Keratinocyte (primary cell): Measurements from ENCODE around the gene RNU5D-1. TPM values are rescaled to one million over a fixed set of nuclear protein-coding genes. Genes with fewer than 3 reads are reported as not detected.
"Not testable (repeated sequence)": the region's sequence is repeated elsewhere in the genome, so short reads cannot be mapped to it uniquely, and the experiment has no call there.

Source experiments
- DNase-seq: peaks from one replicate; pipeline ENCODE4 v3.0.0-alpha.2; 2011; ENCODE audit warnings: low read depth, missing footprints, low spot score
- FAIRE-seq: peaks from 2 replicates; lab custom pipeline; 2011; peaks lifted over from hg19 to GRCh38; lab: Jason Lieb, UNC
- H2AFZ ChIP-seq: 2 replicates; pipeline ENCODE4 v1.6.0; 2012; ENCODE audit warnings: low read length, control low read depth, inconsistent platforms; ENCODE audit not compliant: control insufficient read depth
- H3K27ac ChIP-seq: 2 replicates; pipeline ENCODE4 v1.5.1; 2011; ENCODE audit warnings: low read length; ENCODE audit not compliant: control insufficient read depth, insufficient read depth
- H3K27me3 ChIP-seq: 3 replicates; pipeline ENCODE4 v1.6.0; 2011; ENCODE audit warnings: low read length; ENCODE audit not compliant: control insufficient read depth, insufficient read depth; ENCODE audit errors: extremely low read depth
- H3K36me3 ChIP-seq, 2 experiments: 2 replicates in 1 of 2; 3 replicates in 1 of 2; pipeline ENCODE4 v1.5.1; 2011; ENCODE audit warnings: low read length in 2 of 2, mild to moderate bottlenecking in 1 of 2; ENCODE audit not compliant: control insufficient read depth in 2 of 2, insufficient read depth in 2 of 2; ENCODE audit errors: extremely low read depth in 1 of 2
- H3K4me1 ChIP-seq: 3 replicates; pipeline ENCODE4 v1.5.1; 2011; ENCODE audit warnings: low read length; ENCODE audit not compliant: control insufficient read depth, insufficient read depth; ENCODE audit errors: extremely low read depth
- H3K4me2 ChIP-seq: 3 replicates; pipeline ENCODE4 v1.6.0; 2011; ENCODE audit warnings: low read depth, low read length; ENCODE audit not compliant: control insufficient read depth, insufficient read depth; ENCODE audit errors: extremely low read depth
- H3K4me3 ChIP-seq, 3 experiments: fragments of 200-600 bp in 1 of 3; sonication (generic) in 1 of 3; 2 replicates in 2 of 3; 3 replicates in 1 of 3; pipeline ENCODE4 v1.5.1; 2011 to 2016; ENCODE audit warnings: low read length in 3 of 3, mild to moderate bottlenecking in 3 of 3, control low read depth in 2 of 3, inconsistent platforms in 1 of 3, low read depth in 1 of 3, mixed read lengths in 1 of 3, mixed run types in 1 of 3, moderate library complexity in 1 of 3; ENCODE audit not compliant: control insufficient read depth in 2 of 3, insufficient read depth in 2 of 3; ENCODE audit errors: extremely low read depth in 1 of 3
- H3K79me2 ChIP-seq: 2 replicates; pipeline ENCODE4 v1.6.0; 2012; ENCODE audit warnings: low read length; ENCODE audit not compliant: control insufficient read depth, insufficient read depth
- H3K9ac ChIP-seq: 3 replicates; pipeline ENCODE4 v1.6.0; 2011; ENCODE audit warnings: low read length; ENCODE audit not compliant: control insufficient read depth, insufficient read depth; ENCODE audit errors: extremely low read depth
- H3K9me1 ChIP-seq: 3 replicates; pipeline ENCODE4 v1.6.0; 2011; ENCODE audit warnings: low read length; ENCODE audit not compliant: control insufficient read depth, insufficient read depth; ENCODE audit errors: extremely low read depth
- H3K9me3 ChIP-seq: 2 replicates; pipeline ENCODE4 v1.5.1; 2012; ENCODE audit warnings: low read depth, low read length; ENCODE audit not compliant: control insufficient read depth
- H4K20me1 ChIP-seq: 3 replicates; pipeline ENCODE4 v1.6.0; 2011; ENCODE audit warnings: low read length; ENCODE audit not compliant: control insufficient read depth, insufficient read depth; ENCODE audit errors: extremely low read depth
- CTCF ChIP-seq, 3 experiments: IDR thresholded peaks in 1 of 3; conservative IDR thresholded peaks in 1 of 3; optimal IDR thresholded peaks in 1 of 3; 2 replicates in 2 of 3; 3 replicates in 1 of 3; pipeline versions ENCODE3 to v1.5.1; 2011; ENCODE audit warnings: low read length in 3 of 3, mild to moderate bottlenecking in 3 of 3, moderate library complexity in 2 of 3, control low read depth in 1 of 3, inconsistent platforms in 1 of 3; ENCODE audit not compliant: insufficient read depth in 2 of 3; ENCODE audit errors: extremely low read depth in 1 of 3
- EZH2 ChIP-seq: IDR thresholded peaks from one replicate; pipeline ENCODE4 v1.6.1; 2012; ENCODE audit warnings: inconsistent platforms, mild to moderate bottlenecking, low read length, moderate library complexity
- dilution Hi-C: fragments of 300-500 bp; cut with MboI; formaldehyde crosslinking; loops from one replicate; pipeline ENCODE4 v1.7.0; 2020; ENCODE audit warnings: low sequenced_read_pairs; ENCODE audit not compliant: extremely low pct_ligation_motif_present
- polyA plus RNA-seq, 5 experiments: library from polyadenylated mRNA; depleted of rRNA in 3 of 5; stranded (reverse) in 3 of 5; stranded (forward) in 1 of 5; unstranded in 1 of 5; fragments of >200 nt; gene quantifications; 1 replicate in 1 of 5; 2 replicates in 3 of 5; 3 replicates in 1 of 5; pipeline versions ENCODE4 v1.2.1 to v1.2.3, GENCODE V29; 2011 to 2012; ENCODE audit warnings: missing spikeins in 2 of 5, low read depth in 1 of 5, low replicate concordance in 1 of 5

The RNU5D-1 gene
- polyA plus RNA-seq, 1 donor (not counting 4 experiments of a cell fraction or from before 2014, with no cell fraction given), result not detected

GRCh38 chr1:44700573-44700972 is 30.4 kb downstream of the RNU5D-1 start:
- H3K4me2 ChIP-seq, result no peak overlapping the region
- H3K36me3 ChIP-seq, result no peaks in the 10 kb centered on the region
- no peaks in the 10 kb centered on the region for H3K9me1 ChIP-seq
- no peaks in the 10 kb centered on the region for H3K79me2 ChIP-seq
- H3K9me3 ChIP-seq, result no peaks in the 10 kb centered on the region
- H3K27me3 ChIP-seq, result peaks cover 7% of the 10 kb centered on the region
- TF ChIP-seq EZH2, result no peak
- no peak for TF ChIP-seq CTCF (optimal IDR thresholded peaks at IDR 0.05 in 1 of 3, IDR thresholded peaks at IDR 0.05 in 1 of 3, conservative IDR thresholded peaks at IDR 0.05 in 1 of 3; ENCODE audit: extremely low read depth in 1 of 3, insufficient read depth in 2 of 3, low read length in 3 of 3)
- H2AFZ ChIP-seq, result no peak overlapping the region
- DNase-seq (no peak), FAIRE-seq (no peak)
- no peak overlapping the region for H3K9ac ChIP-seq
- H3K4me3 ChIP-seq, result no peak overlapping the region
- no peaks in the 10 kb centered on the region for H4K20me1 ChIP-seq
- no peaks in the 10 kb centered on the region for H3K4me1 ChIP-seq
- no peak overlapping the region for H3K27ac ChIP-seq
- dilution Hi-C loops, result no loop called here

GRCh38 chr1:44699375-44699774 is 31.6 kb downstream of the RNU5D-1 start:
- DNase-seq, FAIRE-seq, H3K9me3 ChIP-seq, H4K20me1 ChIP-seq, H3K9me1 ChIP-seq, H3K4me3 ChIP-seq, H3K79me2 ChIP-seq, H3K36me3 ChIP-seq, H3K27me3 ChIP-seq, dilution Hi-C loops, H2AFZ ChIP-seq, H3K4me1 ChIP-seq, H3K4me2 ChIP-seq, H3K9ac ChIP-seq, H3K27ac ChIP-seq: not testable (repeated sequence)

GRCh38 chr1:44698138-44698537 is 32.8 kb downstream of the RNU5D-1 start:
- FAIRE-seq (no peak), DNase-seq (no peak)

More at GRCh38 chr1:44698138-44698537, 32.8 kb downstream of the RNU5D-1 start:
- H3K79me2 ChIP-seq, result no peaks in the 10 kb centered on the region
- H3K36me3 ChIP-seq, result no peaks in the 10 kb centered on the region
- H3K27me3 ChIP-seq, result peaks cover 7% of the 10 kb centered on the region
- no peak overlapping the region for H3K4me3 ChIP-seq
- no peak overlapping the region for H3K27ac ChIP-seq
- no peaks in the 10 kb centered on the region for H3K4me1 ChIP-seq
- no peak overlapping the region for H2AFZ ChIP-seq
- H3K9me3 ChIP-seq, result no peaks in the 10 kb centered on the region
- no peak overlapping the region for H3K9ac ChIP-seq
- TF ChIP-seq CTCF (optimal IDR thresholded peaks at IDR 0.05 in 1 of 3, IDR thresholded peaks at IDR 0.05 in 1 of 3, conservative IDR thresholded peaks at IDR 0.05 in 1 of 3; ENCODE audit: extremely low read depth in 1 of 3, insufficient read depth in 2 of 3, low read length in 3 of 3) (no peak), EZH2 (no peak)
- dilution Hi-C loops, result no loop called here
- H3K4me2 ChIP-seq, result no peak overlapping the region
- H4K20me1 ChIP-seq, result no peaks in the 10 kb centered on the region
- no peaks in the 10 kb centered on the region for H3K9me1 ChIP-seq
